Activated CD8-positive, alpha-beta memory T cell treated with anti-CD3 and anti-CD28 coated beads for 24 hours (primary cell): ENCODE results near the gene CNPY1.

Experiments
- DNase-seq: peaks from one replicate; pipeline ENCODE4 v3.0.0-alpha.2; 2020

CNPY1 gene

GRCh38 chr7:155509725-155510551 lies 36.4 kb downstream of the CNPY1 start:
- no peak for DNase-seq

- no peak for DNase-seq
Measured at GRCh38 chr7:155509359-155509724, 37.0 kb downstream of the CNPY1 start.

GRCh38 chr7:155508376-155509358 lies 37.7 kb downstream of the CNPY1 start:
- no peak for DNase-seq

GRCh38 chr7:155507576-155507975 lies 38.8 kb downstream of the CNPY1 start:
- no peak for DNase-seq

DNA sequence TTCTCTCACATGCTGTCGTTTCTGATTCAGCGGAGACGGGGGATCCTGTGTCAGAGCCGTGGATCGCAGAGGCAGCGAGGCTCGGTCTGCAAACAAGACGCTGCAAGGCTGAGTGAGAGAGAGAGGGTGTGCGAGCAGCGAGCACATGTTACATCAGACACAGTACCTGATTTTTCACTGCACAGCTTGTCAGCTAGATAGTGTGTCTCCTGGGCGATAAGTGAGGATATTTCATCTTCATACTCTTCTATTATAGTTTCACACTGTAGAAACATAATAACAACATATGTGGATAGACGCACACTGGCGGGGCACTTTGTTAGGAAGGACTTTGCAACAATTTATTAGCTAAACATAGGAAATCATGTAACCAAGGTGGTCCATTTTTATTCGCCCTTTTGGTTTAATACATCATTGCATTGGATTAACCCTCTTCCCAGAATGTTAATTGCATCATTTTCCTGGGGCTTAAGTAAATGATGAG lies 39.5 kb downstream of the CNPY1 start:
- DNase-seq = no peak

- DNase-seq = no peak
Measured at GRCh38 chr7:155505422-155505793, 41.0 kb downstream of the CNPY1 start.

DNA sequence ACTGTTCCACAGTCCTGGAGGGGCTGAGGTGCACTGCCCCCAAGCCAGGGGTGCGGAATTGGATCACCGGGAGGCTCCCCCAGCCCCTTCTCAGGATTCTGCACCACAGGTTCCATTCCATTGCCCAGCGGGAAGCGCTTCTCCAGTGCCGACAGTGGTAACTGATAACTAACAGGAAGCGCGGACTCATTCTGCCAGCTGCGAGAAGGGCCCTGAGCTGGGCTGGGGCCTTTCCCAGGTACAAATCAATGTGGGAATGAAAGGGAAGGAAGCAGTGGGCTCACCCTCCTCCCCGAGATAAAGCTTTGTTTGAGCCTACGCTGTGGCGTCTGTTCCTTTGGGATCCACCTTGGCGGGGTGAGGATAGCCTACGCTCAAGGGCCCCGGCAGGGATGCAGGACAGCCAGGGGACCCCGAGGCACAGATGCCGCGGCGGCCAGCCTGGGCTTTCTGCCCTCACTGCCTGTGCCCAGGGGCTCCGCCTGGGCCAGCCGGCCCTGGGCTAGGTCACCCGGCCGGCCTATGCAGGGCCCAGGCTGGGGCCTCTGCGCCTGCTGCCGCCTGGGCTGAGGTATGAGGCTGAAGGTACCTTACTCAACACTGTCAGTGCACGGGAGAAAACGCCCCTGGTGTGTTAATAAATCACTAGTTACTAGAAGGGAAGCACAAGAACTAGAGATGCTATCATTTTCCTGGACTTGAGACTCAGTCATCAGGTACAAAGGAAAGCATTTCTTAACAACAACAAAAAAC lies 49.0 kb downstream of the CNPY1 start:
- DNase-seq = no peak

- DNase-seq = no peak
Measured at GRCh38 chr7:155496267-155497005, 49.9 kb downstream of the CNPY1 start.

DNA sequence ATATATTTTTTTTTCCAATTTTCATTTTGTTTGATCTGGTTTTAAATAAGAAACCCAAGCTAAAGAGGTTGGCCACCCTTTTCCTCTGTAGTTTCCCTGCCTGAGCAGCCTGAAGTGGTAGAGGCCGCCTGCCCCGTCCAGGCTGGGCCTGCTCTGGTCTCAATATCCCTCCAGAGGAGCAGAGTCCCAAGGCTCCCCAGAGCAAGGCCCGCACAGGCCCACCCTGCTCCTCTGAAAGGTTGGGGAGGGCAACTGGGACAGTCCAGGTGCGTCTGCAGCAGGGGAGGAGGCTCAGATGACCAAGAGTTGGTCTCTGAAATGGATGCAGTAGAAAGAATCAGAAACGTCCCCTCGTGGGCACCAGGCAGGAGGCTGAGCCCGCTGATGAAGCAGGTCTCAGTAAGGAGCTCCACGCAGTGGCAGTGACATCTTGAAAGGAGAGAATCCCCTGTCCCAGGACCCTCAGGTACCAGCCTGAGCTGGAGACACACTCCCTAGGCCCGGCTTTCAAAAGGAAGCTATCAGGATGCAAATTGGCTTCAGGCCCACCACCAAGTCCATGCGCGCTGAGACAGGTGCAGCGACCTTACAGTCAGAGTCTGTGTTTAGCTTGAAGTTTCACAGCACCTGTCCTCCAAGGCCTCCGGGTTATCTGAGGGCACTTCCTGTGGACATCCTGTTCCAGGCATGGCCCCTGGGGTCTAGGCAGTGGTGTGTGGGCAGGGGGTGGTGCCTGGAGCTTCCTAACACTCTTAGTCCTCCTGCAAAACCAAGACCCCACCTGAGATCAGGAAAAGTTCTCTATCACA lies 50.7 kb downstream of the CNPY1 start:
- DNase-seq = no peak

- DNase-seq = no peak
Measured at GRCh38 chr7:155494551-155494950, 51.8 kb downstream of the CNPY1 start.

DNA sequence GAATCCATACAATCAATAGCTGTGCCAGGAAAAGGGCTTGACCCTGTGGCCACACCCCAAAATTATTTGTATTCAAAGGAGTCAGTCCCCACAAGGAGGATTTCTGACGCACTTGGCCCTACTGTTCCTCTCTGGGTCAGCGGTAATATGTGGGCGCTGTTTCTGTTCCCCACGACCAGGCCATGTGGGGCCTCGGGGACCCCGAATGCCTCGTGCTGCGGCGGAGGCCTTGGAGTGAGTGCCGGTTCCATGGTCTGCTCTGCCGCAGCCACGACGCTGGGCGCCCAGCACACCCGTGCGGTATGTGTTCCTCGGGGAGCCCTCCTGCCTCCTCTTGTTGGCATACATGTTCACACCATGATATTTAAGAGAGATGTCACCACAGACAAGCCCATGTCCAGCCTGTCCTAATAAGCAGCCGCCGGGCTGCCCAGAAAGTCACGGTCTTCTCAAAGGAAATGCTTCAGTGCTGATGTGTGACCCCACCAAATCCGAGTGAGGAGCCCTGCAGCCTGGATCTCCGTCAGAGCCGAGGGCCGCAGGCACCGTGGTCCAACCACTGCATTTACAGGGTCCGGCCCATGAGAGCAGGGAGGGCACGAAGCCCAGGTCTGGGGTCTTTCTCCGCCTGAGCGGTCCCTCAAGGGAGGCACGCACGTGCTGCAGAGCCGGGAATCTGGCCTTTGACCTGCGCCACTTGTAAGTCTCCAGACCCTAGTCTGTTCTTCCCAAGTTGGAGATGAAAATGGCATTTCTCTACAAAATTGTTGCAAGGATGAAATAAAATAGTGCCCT lies 52.4 kb downstream of the CNPY1 start:
- DNase-seq = peak; percentile 47

DNA sequence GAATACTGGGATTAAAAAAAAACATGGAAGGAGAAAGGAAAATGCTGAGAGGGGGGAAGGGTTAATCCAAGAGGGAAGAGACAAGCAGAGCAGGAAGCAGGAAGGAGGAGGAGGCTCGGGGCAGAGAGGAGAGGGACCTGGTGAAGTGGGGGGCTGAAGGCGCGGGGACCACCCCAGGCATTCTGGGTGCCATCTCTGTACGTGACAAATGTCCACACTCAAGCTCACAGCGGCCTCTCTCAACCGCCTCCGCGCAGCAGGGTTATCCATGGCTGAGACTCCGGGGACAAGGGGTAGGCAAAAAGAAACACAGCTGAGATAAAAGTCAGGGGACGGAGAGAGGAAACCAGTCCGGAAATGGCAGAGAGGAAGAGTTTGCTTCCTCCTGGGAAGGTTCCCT lies 54.5 kb downstream of the CNPY1 start:
- peak; percentile 52 for DNase-seq

- peak; percentile 78 for DNase-seq
Measured at GRCh38 chr7:155490697-155491628, 55.4 kb downstream of the CNPY1 start.

- DNase-seq = peak; percentile 64
Measured at GRCh38 chr7:155489862-155490696, 56.3 kb downstream of the CNPY1 start.

DNA sequence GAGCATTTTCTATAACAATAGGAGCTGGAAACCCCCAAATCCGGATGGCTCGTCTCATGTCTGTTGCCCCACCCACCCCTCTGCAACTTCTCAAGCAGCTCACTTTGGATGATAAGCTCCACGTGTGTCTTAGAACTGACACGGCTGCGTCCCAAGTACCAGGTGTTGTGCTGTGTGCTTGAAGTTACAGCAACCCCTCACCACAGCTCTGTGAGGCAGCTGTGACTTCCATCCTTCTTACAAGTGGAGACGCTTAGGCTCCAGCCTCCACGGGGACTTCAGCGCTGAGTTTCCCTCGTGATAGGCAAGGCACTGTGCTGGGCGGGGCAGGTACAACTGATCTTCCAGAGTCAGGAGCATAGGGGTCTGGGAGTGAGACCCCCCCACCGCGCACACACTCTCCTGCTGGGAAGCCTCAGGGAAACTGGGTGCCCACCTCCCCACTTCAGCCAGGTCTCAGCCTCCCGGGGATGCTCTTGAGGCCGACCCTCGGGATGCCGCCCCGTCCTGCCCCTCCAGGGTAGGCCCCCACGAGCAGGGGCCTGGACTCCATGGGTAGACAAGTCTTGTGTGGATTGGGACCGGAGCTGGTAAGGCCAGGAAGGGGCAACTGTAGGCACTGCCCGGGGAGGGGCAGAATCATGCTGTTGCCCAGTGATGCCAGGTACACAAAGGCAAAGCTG lies 57.1 kb downstream of the CNPY1 start:
- DNase-seq = peak; percentile 56

DNA sequence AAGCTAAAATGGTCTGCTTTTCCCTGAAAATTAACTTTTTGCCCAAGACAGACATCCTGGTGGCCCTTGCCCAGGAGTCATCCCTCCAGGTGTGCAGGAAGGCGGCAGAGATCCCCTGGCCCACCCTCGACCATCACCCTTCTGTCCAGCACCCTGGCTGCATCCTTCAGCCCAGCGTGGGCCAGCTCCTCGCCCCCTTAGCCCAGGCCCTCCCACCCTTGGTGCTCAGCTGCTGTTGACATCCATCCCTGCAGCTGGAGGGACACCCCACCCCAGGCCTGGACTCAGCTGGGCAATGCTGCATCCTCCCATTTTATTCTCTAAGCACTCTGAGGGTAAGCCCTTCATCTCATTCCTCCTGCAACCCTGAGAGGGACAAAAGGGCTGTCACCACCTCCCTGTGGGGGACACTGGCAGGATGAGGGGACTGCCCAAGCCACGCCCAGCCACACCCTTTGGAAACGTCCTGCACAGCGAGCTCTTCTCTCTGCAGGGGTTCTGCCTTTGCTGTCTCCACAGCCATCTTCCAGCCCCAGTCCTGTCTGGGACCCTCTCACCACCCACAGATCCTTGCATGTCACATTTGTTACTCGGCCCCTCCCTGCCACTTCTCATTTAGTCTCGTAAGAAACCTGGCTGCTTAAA lies 57.8 kb downstream of the CNPY1 start:
- DNase-seq = no peak
